HG03354 (cell line): Measurements from ENCODE around the gene IL4I1.

Source experiments
- ATAC-seq: cut with Tn5 transposase; IDR thresholded peaks from one replicate; pipeline ENCODE4 v1.9.1; 2021; ENCODE audit warnings: mild to moderate bottlenecking; ENCODE audit not compliant: unreplicated experiment, poor library complexity, severe bottlenecking

Gene IL4I1

DNA sequence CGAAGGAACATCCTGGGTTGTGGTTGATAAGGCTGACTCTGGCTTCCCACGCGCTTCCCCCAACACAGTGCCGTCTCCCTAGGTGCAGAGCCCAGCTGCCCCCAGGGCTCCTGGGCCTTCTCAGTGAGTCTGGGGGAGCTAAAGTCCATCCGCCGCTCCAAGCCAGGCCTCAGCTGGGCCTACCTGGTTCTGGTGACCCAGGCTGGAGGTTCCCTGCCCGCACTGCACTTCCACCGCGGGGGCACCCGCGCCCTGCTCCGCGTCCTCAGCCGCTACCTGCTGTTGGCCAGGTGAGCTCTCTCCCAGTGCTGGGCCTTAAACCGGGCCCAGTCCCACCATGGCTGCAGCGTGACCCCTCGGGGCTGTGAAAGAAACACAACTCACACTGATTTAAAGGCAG is 15.5 kb downstream of the IL4I1 start:
- no peak for ATAC-seq

DNA sequence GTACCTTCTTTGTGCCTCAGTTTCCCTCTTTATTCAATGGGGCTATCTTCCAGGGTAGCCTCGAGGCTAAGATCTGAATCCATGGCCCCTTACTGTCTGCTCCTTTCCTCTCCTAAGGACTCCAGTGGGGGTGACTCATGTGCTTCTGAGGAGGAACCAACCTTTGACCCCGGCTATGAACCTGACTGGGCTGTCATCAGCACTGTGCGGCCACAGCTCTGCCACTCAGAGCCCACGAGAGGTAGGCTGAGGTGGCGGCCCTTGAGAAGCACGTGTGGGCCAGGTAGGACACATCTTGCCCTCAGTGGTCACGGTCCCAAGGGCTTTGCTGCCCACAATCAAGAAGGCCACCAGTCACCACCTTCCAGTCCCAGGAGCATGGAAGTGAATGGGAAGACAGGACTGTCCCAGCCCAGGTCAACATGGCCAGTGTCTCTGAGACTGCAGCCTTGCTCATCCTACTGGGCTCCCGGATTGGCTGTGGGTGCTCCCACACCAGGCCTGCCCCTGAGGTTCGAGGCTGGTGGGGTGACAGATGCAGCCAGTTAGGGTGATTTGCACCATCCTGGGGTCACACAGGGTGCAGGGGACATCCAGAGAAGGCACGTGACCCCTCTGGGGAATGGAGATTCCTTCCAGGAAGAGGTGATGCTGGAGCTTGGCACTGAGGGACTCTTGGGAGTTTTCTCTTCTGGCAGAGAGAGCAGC is 16.4 kb downstream of the IL4I1 start:
- ATAC-seq = no peak

DNA sequence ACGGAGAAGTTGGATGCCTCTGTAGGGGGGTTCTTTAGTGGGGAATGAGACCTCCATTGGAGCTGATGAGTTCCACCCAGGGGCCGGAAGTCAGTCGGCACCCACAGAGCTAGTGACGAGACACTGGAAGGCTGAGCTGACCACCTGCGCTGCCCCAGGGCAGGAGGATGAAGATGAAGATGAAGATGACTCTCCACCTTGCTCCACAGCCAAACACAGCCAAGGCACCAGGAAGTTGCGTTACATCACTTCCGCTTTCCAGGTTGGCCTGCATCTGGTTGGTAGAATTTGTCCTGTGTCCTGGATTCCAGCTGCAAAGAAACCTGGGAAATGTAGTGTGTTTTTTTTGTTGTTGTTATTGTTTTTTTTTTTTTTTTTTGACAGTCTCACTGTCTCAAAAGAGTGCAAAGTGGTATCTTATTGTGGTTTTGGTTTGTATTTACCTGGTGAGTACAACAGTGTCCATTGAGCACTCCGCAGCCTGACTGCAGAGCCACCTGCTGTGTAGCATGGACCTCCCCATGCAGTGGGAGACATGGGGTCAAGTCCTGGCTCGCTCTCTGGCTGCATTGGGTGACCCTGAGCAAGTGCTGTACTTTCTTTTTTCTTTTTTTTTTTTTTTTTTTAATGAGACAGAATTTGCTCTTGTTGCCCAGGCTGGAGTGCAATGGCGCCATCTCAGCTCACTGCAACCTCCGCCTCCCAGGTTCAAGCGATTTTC is 17.3 kb downstream of the IL4I1 start:
- no peak for ATAC-seq

DNA sequence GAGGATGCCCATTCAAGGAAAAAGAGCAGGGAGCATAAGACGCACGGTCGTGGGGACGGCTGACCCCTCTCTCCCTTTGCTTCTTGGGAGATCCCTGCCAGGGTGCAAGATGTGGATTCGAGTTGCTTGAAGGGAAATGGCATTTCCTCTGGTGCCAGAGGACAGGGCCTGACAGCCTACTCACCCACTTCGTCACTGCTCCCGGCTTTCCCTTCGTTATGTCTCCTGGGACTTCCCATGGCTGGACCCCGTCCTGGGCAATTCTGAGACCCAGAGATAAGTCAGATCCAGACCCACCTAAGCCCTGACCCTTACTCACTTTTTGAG is 18.0 kb downstream of the IL4I1 start:
- no peak for ATAC-seq

DNA sequence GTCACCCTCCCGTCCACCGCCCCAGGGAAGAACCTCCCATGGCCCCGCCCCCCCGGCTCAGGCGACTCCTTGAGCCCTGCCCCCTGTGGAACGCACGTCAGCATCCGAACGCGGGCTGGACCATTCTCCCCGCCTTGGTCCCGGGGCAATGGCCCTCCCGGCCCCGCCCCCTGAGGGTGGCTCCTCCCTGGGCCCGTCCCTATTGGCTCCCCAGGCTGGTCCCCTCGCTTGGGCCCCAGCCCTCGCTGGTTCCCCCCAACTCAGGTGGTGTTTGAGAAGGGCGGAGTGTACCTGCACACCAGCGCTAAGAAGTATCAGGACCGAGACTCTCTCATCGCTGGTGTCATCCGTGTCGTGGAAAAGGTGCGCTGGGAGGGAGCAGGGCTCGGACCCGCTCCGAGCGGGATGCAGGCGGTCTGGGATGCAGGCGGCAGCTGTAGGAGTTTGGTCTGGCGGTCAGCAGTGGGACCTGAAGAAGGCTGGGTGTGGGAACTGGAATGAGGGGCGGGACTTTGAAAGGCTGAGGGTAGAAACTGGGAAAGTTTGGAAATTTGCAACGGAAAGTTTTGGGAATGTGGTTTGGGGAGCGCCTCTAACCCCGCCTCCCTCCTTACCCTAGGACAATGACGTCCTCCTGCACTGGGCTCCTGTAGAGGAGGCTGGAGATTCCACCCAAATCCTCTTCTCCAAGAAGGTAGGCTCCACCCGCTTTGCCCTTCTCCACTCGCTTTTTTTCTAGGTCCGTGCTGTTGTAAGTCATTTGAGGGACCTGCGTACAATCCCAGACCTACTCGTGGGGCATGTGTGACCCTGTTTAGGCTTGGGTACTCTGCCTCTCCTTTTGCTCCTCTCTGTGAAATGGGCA is 18.6 kb downstream of the IL4I1 start:
- peak; percentile 47 for ATAC-seq

DNA sequence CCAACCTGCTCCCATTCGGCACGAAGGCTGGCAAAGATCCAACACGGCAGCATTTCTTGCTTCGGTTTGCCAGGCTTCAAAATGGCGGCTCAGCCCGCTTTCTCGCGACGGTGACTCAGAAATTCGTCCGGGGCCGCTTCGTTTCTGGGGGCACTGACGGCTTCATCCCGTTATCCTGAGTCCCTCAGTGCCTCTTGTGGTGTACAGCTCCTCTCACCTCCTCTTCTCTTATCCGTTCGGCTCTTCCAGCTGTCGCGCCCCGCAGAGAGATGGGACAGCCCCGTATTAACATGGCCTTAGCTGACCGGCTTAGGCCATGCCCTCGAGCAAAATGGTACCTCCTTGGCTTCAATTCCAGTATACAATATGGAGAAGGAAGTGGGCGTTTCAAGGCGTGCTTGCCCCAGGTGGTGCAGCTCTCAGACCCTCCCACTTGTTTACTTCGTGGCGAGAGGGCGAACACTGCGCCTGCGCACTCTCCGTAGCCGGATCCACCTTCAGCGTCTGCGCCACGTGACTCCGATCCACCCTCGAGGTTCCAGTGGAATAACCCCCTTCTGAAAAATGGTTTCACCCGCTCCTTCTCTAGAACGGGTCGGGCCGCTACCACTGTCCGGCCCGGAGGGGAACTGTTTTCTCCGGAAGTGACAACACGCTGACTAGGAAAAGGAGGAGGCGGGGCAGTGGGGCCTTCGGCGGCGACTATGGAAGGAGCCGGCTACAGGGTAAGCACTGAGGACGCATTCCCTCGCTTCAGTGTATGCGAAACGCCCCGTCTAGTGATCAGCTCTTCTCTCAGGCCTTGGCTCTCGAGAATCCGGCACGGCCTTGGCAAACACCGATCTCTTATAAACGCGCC is 19.4 kb downstream of the IL4I1 start, which contains the start of the genes AKT1S1 and TBC1D17:
Gene AKT1S1 (minus strand): TSS at position 336 of the 859 bp plus-strand sequence. CDS start 4,060 bp downstream, outside the sequence.
Gene TBC1D17 (plus strand): TSS at position 683 of the 859 bp plus-strand sequence. CDS start 22 bp downstream, at position 705.
- peak; percentile 71 for ATAC-seq

DNA sequence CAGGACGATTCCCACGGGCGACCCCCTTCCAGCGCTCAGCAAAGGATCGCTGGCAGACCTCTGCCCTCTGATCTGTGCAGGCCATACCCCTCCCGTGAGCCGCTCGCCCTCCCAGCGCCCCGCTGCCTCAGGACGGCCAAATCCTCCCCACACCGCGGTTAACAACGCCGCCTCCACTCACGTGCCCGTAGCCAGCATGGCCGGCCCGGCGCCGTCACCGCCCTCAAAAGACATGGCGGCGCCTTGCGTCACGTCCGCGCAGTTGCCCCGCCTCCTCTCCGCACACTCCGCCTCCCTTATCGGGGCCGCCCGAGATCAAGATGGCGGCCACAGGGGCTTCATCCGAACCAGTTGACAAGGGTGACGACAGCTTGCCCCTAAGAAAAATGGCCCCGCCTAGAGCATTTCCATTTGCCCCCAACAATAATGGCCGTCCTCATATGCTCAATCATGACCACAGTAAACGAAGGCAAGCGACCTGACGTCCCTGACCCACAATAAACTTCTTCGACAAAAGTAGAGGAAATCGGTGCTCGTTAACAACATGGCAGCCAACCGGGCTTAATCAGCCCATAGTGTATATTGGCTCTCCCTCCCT is 20.2 kb downstream of the IL4I1 start:
- ATAC-seq = peak; percentile 57

DNA sequence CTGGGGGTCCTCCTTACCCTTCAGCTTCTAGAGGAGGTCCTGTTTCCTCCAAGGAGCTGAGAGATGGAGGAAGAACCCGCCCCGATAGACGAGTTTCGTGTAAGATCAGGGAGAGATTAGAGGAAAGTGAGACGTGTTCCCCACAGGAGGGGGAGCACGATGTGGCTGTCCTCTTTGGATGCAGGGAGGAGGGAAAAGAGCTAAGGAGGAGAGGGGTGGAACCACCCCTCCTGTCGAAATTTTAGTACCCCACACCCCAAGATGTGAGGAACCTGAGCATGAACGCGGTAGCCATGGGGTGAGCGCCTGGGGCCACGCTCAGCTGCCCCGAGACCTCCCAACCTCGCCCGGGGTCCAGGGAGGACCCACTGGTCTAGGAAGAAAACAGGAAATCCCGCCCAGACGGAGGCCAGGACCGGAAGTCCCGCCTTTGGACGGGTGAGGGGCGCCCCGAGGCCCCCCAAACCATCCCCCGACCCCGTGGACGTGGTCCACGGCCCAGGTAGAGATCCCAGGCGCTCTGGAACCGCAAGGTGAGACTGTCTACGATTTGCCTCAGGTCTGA is 20.7 kb downstream of the IL4I1 start:
- ATAC-seq = no peak

DNA sequence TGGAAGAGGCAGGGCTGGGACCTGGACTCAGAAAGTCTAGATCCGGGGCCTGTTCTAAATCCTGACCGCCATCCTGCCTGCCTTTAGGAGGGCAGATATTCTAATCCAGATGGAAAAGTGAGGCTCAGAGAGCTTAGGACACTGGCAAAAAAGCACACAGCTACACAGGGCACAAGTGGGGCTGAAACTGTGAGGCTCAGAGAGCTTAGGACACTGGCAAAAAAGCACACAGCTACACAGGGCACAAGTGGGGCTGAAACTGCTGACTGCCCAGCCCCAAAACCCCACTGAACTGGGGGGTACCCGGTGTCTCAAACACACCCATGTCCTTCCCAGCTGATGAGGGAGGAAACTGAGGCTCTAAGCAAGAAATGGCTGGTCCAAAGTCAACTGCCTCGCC is 21.5 kb downstream of the IL4I1 start:
- ATAC-seq = no peak

DNA sequence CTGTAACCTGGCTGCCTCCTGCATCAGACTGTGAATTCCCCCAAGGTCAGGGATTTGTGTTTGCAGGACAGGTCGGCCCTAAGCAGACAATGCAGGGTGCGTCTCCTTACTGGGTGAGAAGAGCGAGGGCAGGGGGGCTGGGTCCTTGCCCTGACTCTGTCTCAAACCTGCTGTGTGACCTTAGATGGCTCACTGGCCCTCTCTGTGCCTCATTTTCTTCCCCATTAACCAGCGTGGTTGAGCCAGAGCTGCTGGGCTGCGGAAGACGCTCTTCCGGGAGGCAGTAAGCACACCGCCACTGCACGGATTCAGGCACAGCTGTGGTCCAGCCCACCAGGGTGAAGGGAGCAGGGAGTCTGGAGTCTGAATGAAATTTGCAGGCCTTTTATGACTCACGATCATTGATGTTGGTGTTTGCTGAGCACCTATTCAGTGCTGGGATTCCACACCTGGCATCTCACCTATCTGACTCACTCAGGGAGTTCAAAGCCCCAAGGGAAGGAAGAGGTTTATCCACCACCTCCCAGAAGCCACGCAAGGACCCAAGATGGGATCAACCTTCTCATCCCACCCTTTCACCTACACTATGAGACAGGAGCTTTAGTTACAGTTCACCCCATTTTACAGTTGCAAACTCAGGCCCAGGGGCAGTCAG is 22.1 kb downstream of the IL4I1 start:
- no peak for ATAC-seq

DNA sequence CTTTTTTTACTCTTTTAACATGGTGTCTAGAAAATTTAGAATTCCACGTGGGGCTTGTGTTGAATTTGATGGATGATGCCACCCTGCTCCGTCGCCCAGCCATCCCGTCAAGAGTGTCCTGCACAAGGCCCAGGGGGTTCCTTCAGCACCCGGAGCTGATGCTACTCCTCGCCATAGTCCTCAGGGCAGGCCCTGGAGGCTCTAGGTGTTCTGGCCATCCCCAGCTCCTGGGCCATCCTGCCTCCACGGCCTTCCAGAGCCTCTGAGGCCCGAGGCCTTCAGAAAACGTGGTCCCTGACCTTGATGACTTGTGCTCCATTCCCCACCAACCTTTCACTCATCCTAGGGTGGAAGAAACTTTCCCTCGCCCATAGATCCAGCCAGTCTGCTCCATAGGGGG is 22.9 kb downstream of the IL4I1 start:
- ATAC-seq = no peak

DNA sequence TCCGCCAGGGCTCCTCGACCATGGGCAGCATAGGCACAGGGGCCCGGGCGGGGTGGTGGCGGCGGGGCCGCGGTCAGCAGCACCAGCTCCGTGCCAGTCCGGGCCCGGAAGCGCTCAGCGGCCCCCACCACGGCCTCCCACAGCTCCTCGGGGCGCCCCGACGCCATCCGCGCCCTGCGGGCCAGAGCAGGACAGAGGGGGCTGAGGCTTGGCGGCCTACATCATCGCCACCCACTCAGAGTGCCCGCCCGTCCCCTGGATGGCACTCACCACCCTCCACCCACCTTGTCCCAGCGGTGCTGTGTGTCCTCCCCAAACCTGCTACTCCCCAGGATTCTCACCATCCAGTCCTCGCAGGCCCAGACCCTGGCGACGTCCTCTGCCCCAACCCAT is 23.6 kb downstream of the IL4I1 start:
- no peak for ATAC-seq

DNA sequence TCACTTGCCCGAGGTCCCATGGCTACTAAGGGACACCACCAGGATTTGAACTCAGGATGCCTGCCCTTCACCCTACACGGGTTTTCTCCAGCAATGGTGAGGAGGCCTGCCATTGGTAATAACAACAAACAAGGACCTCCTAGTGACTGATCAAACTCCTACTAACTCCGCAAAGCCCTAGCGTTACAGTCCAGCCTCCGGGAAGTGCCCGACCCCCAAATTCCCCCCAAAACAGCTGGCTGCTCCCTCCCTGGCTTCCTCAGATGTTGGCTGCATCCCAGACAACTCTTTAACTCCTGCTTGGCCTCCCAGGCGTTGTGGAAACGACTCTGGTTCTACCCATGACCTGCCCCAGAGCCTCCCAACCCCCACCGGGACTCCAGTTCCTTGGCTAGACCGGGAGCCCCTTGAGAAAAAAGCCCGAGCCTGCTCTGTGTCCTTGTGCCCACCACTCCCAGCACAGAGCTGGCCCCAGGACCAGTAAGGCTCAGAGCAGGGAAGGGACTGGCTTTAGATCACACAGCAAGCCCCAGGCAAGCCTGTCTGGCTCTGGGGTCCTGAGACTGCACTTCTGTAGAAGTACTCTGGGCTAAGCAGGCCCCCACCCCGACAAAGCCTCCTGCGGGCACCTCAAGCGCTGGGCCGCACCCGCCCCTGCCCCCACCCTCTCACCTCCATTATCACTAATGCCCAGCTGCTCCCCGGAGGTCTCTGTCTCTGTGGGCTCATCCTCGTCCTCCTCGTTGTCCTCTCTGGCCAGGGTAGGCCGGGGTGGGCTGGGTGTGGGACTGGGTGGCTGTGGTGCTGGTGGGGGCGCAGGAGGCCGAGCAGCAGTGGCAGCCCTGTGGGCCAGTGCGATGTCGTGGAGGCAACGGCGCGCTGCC is 24.2 kb downstream of the IL4I1 start:
- no peak for ATAC-seq

DNA sequence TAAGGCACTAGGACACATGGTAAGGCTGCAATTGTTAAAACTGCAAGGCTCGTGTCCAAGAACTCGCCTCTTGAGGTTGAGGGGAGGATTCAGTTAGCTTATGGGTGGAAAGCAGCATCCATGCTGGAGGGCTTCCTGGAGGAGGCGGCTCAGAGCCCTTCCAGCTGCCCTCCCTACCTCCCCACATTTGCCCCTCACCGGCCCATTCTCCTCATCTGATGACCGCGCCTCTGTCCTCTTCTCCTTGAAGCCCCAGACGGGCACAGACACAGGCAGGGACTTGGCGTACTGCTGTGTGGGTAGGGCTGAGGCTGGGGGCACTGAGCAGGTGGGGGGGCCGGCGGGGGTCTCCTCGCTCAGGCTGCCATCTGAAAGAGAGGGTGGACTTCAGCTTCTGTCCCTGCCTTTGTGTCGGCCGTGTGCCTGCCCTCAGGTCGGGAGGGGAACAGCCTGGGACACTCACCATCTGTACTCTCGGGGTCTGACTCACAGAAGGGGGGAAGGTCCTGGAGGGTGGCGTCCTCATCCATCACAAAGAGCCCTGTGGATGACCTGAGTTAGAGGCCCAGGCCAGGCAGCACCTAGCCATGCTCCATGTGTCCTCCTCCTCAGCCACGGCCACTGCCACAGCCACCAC is 25.2 kb downstream of the IL4I1 start:
- no peak for ATAC-seq

DNA sequence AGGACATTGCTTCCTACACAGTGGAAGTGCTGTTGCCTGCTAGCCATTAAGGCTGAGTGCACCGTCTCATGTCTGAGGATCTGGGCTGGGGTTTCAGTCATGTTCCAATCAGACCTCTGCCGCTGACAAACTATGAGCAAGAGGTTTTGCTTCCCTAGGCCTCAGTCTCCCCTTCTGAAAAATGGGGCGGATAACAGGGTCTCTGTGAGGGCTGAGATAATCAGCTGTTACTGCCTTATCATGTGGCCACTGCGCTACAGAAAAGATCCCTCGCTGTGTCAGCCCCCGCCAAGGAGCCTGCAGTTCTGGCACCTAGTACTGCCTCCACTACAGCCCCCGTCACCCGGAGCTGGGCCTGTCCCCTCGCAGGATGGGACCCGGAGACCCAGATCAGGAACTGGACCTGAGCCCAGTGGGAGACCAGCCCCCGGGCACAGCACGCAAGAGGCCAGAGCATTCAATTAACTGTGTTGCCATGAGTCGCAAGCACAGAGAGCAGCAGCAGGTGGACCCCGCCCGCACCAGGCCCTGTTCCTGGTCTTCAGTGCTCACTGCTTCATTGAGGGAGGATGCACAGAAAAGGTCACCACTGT is 26.3 kb downstream of the IL4I1 start:
- no peak for ATAC-seq

DNA sequence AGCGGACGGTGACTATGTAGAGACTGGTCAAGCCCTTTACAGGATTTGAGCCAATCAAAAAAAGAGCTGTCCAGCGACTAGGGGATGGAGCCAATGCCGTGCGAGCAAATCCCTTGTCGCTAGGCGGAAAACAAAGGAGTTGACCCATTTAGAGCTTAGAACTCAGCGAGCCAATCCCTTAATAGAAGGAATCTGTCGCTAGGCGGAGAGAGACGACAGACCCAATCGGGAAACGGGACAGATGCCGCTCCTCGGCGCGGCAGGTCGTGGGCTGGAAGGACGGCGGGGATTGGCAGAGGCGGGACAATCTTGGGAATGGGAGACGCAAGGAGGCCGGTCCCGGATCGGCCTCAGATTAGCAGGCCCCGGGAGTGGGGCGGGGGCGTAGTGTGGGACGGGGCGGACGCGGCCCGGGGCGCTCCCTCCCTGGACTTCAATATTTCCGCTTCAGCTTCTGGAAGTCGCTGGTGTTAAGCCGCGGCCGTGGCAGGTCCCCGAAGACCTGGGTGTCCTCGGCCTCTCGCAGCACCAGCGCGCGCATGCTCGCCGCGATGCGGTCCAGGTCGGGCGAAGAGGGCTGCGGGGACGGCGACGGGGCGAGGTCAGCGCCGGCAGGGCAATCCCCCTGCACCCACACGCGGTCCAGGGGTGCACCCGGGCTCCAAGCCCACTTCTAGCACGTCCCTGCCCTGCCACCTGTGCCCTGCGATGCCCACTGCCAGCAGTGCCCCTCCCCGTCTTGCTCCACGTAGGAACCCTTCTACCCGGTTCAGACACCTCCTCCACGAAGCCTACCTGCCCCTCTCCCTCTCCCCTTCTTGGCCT is 27.0 kb downstream of the IL4I1 start:
- ATAC-seq = peak; percentile 72
